NCI-H2081 (cell line): ENCODE measurements around the gene PUS10.
"Not testable (repeated sequence)": the region's sequence is repeated elsewhere in the genome, so short reads cannot be mapped to it uniquely, and the experiment has no call there.

ENCODE experiments used
- DNase-seq, 2 experiments: peaks; one replicate each; lab custom pipeline; 2025; lab: John Stamatoyannopoulos, UW

The PUS10 gene

DNA sequence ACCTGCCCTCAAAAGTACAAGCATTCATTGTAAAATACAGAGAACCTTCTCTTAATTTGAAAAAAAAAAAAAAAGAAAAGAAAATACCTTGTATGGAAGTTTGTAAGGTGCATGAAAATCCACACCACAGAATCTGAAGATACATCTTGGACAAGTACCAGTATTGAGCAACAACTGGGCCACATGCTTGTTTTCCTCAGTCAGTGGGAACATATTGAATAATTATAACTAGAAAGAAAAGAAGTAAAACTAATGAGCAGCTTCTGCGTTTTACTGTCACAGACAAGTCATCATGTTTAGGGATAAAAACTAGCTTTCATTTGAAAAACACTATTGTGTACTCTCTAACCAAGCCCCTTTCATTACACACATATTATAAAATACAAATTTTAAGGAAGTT, 6.4 kb downstream of the PUS10 start:
- no peak for DNase-seq

DNA sequence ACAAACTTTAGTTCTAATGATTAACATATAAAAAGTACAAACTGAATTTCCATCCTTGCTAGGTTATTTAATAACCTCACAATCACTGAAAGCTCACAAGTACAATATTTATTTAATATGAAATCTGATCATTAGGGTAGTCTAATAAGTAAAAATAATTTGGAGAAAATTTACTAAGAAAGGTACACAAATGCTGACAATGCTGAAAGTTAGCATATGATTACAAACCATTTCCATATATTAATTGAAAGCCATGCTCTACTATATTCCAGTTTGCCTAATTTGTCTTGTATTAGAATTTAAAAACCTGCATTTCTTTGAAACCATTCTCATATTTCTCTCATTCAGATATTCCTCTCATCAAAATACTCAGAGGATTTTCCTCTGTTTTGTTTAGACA, 8.7 kb downstream of the PUS10 start:
- DNase-seq: no peak

DNA sequence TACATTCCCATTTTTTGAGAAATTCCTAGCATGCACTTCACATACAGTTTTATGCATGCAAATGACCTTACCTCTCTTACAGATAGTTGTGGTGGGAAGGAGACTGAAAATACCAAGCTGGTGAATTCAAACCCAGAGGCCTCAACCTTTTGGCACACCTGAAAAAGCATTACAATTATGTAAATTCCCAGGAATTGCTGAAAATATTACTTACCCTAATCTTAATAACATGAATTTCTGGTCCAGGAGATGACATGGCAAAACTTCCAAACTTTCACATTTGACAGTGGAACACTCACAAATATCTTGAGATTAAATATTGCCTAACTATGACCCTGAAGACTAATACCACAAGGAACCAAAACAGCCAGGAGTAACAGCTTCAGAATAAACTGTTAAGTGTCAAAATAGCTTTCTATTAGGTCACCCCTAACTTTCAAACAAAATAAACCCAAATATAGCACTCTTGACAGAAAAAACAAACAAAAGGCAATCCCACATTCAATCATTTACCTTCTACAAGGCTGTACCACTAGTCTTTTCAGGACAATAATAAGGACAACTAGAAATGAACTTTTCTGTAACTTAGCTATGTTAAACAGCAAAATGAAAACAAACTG, 11.5 kb downstream of the PUS10 start:
- DNase-seq: no peak

DNA sequence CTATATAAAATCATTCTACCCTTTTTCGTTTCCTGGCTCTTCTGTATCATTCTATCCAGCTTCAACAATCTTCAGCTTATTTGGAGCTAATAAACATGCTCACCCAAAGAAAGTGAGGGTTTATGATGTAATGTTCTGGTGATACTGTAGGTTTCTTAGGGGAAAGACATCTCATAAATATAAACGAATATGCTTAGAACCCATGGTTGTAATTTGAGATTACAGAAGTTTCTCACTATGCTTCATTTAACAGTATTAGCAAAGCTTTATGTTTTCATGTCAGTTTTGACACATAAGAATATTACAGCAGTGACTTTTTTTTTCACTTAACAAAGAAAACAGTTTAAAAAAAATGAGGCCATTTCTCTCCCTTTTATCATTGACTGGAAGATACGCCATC, 12.3 kb downstream of the PUS10 start:
- no peak for DNase-seq

DNA sequence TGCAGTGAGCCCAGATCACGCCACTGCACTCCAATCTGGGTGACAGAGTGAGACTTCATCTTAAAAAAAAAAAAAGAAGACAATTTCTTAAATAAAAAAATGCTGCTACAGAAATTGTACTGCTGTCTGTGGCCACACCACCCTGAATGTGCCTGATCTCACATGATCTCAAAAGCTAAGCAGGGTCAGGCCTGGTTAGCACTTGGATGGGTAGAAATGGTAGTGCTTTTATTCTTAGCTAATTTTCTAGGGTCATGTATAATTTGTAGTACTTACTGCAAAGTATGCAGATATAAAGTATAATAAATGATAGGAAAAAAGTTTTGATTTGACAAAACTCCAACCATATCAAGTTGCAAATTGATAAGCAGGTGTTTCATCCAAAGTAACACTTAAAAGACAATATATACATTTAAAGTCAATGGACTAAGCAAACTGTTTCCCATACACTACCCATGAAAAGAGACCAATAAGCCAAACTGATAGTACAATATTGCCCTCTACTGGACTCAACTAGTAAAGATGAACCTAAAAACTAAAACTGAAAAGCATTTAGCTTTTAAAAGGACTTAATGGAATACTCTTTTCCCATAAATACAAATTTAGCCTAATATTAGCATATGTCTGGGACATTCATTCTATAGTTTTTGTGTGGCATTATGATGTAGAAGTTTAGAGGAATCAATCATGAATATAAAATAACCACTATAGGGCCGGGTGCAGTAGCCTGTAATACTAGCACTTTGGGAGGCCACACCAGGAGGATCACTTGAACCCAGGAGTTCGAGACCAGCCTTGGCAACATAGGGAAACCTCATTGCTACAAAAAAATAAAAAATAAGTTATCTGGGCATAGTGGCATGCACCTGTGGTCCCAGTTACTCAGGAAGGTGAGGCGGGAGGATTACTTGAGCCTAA, 19.2 kb downstream of the PUS10 start:
- peak; percentile 42 to 63 for DNase-seq

DNA sequence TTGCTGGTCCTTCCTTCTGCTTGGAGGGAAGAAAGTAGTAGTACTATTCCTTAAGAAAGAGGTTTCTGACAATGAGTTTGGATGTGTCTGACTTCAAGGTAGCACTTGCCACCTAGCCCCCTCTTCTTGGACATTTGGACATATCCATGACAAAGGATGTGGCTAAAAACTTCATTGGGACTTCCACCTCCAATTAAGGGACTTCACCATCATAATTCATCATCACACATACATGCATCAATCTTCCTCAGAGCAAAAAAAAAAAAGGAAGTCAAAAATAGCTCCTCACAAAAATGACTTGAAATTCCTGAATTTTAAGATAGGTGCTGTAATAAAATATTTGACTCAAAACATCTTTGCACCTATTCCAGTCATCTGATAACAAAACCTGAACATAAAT, 23.9 kb downstream of the PUS10 start:
- no peak for DNase-seq

DNA sequence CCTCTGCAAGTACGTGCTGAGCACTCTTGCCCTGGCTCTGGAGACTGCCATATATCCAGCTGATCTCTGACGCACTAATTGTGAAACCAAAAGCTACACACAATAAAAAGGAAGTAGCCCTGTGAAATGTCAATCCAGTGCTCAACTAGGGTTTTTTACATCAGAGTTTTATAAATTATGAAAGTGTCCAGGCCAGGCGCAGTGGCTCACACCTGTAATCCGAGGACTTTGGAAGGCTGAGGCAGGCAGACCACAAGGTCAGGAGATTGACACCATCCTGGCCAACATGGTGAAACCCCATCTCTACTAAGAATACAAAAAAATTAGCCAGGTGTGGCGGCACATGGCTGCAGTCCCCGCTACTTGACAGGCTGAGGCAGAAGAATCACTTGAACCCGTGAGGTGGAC, 25.1 kb downstream of the PUS10 start:
- no peak for DNase-seq

DNA sequence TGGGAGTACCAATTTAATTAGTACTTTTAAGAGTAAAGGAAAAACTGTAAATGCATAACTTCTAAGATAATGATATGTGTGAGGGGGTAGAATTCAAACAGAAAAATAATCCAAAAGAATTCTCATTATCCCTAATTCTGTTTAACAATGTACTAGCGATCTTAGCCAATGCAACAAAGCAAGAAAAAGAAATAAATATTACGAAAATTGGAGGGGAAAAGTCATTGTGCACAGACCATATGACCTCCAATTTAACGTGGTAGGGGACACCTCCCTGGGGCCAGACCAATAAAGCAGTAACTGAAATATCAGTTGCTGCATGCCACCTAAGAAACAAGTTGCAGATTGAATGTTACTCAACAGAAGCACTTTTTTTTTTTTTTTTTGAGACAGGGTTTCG, 26.4 kb downstream of the PUS10 start:
- DNase-seq: no peak

DNA sequence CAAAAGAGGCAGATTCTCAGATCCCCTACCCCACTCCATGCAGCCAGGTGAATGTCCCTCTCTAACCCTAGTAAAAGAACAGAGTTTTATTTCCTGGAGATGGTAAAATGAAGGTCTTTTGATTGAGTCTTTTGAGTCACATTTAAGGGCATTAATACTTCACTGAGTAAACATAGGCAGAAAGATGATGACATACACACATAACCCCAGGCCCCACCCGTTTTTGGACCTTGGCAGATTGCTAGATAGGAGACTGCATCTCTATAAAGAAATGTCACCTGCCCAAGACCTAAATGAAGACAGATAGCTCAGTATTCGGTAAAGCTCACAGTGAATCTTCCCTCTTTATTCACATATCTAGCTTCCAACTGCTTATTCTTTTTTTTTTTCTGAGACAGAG, 28.8 kb downstream of the PUS10 start:
- DNase-seq: no peak

DNA sequence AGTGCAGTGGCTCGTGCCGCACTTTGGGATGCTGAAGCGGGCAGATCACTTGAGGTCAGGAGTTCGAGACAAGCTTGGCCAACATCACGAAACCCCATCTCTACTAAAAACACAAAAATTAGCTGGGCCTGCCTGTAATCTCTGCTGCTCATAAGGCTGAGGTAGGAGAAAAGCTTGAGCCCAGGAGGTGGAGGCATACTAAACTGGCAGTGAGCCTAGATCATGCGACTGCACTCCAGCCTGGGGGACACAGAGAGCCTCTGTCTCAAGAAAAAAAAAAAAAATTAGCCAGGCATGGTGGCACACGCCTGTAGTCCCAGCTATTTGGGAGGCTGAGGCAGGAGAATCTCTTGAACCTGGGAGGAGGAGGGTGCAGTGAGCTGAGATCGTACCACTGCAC, 30.4 kb downstream of the PUS10 start:
- not testable (repeated sequence) for DNase-seq

DNA sequence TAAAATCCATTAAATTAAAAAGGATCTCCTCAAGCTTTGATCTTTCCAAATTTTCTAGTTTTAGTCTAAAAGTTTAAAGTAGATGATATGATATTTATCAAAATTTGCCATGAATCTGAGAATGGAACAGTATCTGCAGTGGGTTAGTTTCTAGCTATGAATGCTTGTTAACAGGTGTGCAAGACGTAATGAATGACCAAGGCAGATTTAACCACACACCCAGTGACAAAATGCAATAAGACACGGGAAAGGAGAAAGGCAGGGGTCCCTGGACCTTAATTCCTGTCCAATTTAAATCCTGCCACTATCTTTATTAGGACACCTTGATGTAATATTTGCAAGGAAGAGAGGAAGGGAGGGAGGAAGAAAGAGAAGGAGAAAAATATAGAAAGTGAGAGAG, 31.0 kb downstream of the PUS10 start:
- DNase-seq: no peak

DNA sequence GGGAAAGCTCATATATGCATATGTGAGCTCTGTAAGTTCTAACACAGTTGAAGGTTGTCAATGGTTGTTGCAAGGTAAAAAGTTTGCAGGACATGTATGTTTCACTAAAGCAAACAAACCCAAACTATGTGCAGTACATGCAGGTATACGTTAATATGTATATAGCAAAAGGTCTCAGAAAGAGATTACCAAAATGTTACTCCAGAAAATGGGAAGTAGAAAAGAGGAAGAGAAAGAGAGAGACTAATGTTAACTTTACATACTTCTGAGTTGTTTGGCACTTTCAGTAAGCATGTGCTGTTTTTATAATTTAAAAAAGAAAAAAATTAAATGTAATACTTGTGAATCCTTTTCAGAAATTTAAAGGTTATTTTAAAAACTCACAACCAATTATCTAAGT, 33.3 kb downstream of the PUS10 start:
- DNase-seq: no peak

DNA sequence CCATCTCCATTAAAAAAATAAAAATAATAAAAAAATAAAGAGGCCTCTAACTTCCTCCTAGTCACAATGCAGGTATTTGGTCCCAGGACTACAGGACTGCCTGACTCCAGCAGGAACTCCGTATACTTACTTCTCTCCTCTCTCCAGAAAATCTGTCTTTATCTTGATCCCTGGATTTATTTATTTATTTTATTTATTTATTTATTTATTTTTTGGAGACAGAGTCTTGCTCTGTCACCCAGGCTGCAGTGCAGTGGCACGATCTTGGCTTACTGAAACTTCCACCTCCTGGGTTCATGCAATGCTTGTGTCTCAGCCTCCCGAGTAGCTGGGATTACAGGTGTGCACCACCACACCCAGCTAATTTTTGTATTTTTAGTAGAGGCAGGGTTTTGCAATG, 36.0 kb downstream of the PUS10 start:
- DNase-seq: not testable (repeated sequence)

DNA sequence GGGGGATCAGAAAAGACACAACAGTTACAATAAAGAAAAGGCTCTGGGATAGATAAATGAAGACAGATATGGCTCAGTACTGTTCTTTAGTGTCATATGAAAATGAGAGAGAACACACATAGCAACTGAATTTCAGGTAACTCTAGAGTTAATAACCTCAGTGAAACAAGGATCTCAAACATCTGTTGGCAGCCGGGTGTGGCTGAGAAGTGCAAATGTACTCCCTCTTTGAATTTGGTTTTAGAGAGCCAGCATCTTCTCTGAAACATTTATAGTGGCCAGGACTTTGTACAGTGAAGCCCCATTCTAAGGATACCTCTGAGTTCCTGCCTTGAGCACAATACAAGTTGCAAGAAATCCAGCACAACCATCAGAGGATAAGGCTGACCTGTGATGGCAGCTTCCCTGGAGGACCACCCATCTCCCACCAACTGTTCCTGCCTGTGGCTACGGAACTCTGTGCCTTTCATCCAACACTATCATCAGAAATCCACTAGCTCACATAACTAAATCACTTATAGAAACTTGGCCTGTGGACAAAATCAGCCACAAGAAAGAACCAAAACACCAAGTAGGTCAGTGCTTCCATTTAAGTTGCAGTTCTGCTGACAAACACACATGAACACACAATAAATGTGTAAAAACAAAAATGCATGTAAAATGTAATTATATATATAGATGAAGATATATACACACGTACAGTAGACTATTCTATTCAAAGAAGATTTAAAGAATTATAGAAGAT, 37.8 kb downstream of the PUS10 start:
- no peak for DNase-seq

DNA sequence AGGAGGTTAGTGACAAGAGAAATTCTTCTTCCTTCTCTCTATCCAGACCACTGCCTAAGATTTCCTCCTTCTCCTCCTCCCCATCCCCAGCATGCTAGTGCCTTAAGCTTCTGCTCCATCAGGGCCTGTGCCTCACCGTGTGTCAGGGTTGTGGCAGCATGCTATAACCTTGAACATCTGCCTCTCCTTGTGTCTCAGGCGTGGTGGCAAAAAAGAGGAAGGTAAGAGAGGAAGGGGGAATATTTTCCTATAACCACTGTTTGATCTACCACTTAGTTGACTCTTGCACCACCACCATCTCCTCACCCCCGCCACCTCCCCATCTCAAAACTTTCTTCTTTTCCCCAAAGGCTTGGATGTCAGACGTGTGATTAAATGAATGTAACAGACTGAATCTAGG, 38.8 kb downstream of the PUS10 start:
- no peak for DNase-seq

DNA sequence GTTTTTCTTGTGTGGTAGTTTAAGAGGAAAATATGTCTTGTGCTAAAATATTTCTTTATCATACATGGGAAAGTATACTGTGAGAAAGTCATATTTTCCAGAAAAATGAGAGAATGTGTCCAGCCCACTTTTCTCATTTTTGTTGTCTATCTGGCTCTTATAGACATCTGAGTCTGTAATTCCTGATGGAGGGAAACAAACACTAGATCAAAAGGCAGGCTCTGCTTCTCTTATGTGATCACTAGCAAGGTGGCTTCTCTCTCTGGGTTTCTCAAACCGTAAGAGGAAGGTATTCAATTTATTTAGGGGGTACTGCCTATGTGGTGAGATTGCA, 40.5 kb downstream of the PUS10 start:
- DNase-seq: no peak

DNA sequence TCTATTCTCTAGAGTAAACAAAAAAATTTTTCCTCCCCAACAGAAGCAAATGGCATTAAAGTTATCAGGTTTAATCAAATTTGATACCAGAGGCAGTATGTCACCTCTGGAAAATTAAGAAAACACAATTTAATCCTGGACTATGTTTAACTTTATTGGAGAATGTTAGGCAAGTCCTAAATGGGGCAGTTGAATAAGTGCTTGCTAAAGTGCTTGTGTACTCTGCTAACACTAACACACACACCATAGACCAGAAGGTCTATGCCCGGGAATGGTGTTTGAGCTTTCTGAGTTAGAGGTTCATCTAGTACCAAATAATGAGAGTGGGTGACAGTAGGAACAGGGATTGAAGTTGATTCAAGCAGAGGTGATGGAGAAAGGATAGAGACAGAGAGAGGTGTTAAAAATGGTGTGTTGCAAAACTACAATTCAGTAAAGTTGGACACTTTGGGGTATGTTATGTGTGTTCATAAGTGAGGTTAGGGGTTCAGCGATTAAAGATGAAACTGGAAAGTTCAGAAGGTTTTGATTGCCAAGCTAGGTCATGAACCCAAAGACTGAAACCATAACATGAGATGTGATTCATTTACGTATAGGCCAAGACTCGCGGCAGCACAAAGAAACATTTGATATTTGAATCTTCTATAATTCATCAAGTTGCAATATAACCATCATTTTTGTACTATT, 41.0 kb downstream of the PUS10 start:
- DNase-seq: no peak

DNA sequence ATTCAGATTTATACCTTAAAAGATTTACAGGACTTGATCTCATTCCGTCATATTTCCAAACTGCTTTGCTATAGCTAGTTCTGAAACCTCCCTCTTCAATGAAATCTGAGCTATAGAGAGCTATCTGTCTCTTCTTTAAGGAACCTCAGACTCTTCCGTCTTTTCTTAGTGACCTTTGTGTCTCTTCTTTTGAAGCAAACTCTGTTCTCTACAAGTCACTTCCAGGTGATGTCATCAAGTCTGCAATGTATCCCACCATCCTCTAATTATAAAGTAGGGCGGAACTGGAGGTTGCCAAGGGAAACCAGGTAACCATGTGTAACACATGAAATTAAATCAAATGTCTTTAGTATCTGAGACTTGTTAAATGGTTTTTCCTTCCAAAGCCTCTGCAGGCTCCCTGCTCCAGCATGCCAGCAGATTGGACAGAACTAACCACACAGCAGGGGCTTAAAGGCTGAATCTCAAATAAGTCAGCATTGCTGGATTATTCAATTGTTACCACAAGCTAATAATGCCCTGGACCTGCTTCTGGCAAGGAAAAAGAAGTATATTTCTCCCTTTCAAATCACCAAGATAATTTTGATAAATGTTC, 41.7 kb downstream of the PUS10 start:
- DNase-seq: peak in 1 of 2 experiments; percentile 9

DNA sequence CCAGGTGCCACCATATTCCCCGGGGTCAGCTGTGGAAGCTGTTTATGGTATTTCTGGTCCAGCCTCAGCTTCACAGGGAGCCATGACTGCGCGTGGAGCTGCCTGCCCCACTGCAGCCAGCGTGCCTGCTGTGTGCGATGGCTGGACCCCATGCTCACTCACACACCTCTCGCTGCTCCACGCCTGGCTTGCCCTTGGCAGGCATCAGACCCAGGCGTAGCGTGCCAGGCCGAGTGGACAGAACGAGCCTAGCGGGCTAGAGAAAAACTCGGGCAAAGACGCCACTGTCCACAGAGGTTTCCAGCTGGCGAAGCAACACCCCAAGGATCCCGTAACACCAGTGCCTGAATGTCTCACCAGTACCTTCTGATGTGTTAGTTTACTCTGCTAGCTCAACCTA, 43.4 kb downstream of the PUS10 start:
- DNase-seq: no peak

DNA sequence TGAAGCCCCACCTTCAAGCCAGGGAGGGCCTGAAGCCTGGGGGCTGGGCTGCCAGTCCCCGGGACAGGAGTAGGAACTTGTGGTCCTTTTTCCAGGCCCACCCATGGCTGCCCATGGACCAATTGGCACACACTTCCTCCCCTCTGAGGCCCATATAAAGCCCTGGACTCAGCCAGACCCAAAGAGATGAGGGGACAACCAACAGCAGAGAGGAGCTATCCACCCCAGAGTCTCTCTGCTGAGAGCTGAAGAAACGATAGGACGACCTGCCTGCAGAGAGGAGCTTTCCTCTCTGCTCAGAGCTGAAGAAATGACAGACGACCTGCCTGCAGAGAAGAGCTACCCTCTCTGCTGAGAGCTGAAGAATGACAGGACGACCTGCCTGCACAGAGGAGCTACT, 44.4 kb downstream of the PUS10 start:
- no peak for DNase-seq

DNA sequence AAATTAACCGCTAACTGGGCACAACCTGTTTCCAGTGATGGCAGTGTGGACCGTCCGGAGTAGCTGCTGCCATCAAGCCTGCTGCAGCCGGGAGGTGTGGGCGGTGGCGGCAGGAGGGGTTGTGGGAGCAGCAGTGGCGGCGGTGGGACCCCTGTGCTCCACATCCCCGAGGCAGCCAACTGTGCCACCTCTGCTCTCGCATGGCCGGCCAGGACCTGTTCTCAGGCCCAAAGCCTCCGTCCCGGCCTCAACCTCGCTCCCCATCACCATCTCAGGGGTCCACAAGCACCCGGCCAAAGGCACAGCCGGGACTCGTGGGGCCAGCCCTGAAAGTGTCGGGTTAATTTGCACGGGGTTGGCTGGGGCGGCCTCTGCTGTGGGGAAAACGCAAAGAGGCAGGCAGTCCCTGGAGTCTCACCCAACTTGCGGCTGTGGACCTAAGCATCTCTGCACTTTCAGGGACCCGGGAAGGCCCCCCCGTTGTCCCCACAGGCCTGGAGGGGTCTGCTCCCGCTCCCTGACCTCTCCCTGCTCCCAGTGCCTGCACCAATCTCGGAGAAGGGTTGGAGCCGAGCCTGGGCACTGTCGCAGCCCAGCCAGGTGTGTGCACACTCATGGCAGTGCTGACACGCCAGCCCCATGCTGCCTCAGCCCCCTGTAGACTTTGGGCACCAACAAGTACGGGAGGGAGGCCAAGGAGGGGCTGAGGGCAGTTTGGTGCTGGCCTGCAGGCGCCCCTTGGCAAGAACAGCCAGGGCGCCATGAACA, 45.0 kb downstream of the PUS10 start:
- no peak for DNase-seq
